ENCODE data around the gene MPDZ.

MPDZ gene, protein sequence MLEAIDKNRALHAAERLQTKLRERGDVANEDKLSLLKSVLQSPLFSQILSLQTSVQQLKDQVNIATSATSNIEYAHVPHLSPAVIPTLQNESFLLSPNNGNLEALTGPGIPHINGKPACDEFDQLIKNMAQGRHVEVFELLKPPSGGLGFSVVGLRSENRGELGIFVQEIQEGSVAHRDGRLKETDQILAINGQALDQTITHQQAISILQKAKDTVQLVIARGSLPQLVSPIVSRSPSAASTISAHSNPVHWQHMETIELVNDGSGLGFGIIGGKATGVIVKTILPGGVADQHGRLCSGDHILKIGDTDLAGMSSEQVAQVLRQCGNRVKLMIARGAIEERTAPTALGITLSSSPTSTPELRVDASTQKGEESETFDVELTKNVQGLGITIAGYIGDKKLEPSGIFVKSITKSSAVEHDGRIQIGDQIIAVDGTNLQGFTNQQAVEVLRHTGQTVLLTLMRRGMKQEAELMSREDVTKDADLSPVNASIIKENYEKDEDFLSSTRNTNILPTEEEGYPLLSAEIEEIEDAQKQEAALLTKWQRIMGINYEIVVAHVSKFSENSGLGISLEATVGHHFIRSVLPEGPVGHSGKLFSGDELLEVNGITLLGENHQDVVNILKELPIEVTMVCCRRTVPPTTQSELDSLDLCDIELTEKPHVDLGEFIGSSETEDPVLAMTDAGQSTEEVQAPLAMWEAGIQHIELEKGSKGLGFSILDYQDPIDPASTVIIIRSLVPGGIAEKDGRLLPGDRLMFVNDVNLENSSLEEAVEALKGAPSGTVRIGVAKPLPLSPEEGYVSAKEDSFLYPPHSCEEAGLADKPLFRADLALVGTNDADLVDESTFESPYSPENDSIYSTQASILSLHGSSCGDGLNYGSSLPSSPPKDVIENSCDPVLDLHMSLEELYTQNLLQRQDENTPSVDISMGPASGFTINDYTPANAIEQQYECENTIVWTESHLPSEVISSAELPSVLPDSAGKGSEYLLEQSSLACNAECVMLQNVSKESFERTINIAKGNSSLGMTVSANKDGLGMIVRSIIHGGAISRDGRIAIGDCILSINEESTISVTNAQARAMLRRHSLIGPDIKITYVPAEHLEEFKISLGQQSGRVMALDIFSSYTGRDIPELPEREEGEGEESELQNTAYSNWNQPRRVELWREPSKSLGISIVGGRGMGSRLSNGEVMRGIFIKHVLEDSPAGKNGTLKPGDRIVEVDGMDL (N-terminal part only)

DNA sequence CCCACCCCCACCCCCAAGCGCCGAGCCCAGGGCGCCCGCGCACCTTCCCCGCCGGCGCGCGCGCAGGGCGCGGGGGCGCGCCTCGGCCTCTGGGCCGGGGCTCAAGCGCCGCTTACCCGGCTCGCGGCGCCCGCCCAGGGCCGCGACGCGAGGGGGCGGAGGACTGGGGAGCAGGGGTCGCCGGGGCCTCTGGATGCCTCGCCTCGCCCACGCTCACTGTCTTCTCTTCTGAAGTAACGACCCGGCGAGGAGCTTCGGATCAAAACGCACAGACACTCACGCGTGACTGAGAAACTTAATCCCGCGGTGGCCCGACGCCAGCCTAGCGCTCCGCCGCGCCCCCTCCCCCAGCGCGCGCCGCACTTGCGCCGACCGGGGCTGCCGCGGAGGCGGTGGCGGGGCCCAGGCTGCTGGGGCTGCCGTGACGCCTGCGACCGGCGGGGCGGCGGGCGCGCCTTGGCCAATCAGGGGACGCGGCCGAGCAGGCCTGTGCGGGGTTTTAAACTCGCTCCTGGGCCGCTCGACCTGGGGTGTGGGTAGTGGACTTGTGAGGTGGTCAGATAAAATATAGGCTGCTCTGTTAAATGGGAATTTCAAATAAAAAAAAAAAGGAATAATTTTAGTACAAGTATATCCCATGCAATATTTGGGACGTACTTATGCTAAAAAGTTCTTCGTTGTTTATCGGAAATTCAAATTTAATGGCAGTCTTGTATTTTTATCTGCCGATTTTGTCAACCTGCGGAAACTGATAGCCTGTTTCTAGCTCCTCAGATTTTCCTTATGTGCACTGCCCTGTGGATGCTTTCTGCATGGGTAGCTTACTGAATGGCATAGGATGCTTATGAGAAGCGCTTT, at the start of gene MPDZ:
TSS of gene MPDZ (minus strand) at position 409 of the 858 bp plus-strand sequence. CDS start 29,377 bp downstream, outside the sequence.
- no peak for DNase-seq

- DNase-seq: no peak
Measured at GRCh38 chr9:13324988-13325387, 45.5 kb upstream of the MPDZ start.

- DNase-seq: no peak
Measured at GRCh38 chr9:13322828-13323550, 43.5 kb upstream of the MPDZ start.

DNA sequence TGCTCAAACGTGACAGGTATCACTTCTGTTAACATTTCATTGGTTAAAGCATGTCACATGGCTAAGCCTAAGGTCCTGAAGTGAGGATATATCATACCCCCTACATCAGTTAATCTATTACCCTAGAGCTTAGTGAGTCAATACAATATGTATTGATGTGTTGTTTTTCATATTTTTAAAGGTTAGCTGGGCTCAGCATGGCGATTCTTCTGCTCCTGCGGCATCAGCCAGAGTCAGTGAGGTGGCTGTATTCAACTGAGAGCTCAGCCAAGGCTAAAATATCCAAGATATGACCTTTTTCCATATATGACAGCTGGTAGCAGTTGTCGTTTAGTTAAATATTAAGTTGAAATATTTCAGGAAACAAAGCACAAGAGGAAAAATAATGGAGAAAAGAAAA, 38.5 kb upstream of the MPDZ start:
- no peak for DNase-seq

- no peak for DNase-seq
Measured at GRCh38 chr9:13296972-13297371, 17.5 kb upstream of the MPDZ start.

GRCh38 chr9:13295556-13295955, 16.1 kb upstream of the MPDZ start:
- no peak for DNase-seq

DNA sequence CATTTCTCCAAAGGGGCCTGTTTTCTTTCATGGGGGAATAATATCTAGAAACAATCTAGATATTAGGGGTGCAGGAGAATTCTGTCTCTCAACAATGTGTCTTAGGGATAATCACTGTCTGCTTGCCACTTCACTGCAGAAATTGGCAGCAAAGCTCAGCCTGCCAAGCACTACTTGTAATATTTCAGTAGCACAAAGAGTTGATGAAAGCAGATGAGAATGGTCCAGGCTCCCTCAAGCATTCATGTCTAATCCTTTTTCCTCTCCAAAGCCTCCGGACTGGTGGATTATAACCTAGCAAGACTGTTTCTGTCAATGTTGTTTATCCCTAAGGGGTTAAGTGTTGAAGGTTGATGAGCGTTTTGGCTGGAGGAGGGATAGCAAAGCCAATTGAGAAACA, 13.3 kb upstream of the MPDZ start:
- DNase-seq: no peak

DNA sequence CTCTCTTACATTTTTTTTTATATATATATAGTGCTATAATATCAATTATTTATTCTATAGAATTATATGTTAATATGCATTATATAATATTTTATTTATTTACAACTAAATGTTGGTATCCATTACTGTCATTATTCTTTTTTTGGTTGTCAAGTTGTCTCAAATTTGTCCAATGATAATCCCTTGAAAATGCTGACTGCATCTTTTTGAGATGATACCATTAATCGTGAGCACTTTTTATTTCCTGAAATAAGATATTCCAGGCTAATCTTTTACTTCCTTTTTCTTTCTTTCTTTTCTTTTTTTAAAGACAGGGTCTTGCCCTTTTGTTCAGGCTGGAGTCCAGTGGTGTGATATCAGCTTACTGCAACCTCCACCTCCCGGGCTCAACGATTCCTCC, 12.7 kb upstream of the MPDZ start:
- no peak for DNase-seq

DNA sequence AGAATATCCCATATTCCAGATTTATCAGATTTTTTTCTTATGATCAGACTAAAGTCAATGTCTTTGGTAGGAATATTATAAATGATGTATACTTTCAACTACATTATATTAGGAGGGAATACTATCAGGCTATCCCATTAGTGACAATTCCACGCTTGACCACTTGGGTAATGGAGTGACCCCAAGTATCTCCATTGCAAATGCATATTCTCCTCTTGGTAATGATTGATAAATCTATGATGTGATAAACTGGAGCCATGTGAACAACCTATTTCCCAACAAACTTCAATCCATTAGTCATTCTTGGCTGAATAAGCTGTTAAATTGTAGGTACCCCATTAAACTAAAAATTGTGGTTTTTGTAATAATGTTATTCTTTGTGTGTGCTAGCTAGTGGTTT, 12.2 kb upstream of the MPDZ start:
- DNase-seq: no peak

DNA sequence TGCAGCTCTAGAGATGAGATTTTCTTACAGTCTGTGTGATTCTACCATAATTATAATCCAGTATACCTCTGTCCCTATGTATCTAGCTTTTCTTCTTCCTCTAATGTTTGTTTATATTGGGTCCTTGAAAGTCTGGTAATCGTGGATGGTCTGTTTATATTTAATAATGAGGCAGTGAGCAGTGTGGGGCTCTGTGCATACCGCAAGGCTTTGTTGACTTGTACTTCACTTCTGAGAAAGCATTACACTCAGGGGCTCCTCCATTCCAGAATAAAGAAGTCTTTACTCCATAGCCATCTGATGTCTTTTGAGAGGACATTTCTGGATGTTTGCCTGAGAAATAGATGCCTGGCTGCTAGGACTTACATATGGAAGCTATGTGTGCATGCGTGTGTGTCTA, 4.5 kb upstream of the MPDZ start:
- no peak for DNase-seq

GRCh38 chr9:13282998-13283397, 3.5 kb upstream of the MPDZ start:
- DNase-seq: no peak

DNA sequence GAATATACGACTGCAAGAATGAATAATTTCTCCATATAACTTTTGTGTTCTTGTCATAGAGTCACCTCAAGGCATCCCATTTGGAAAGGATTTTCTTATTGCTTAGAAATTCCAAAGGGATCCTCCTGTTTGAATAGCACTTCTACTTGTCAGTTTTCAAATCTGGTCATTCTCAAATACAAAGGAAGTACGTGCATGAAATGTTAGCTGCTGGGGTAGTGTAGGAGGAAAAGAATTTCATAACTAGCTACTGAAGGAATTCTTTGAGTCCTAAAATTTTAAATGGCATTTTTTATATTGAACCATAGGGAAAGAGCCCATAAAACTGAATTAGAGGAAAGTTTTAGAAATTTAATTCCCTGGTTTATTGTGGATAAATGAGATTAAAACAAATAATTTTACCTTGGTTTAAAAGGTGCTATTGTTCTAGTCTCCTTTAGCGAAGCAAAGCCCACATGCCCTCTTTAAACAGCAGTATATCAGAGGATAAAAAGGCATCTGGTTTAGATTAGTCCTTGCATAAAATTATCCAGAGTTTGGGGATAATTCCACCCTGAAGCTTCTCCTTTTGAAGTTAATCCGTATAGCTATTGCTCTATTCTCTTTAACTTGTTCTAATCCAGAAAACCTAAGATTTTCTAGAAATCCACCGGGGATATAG, 2.0 kb upstream of the MPDZ start:
- DNase-seq: no peak

DNA sequence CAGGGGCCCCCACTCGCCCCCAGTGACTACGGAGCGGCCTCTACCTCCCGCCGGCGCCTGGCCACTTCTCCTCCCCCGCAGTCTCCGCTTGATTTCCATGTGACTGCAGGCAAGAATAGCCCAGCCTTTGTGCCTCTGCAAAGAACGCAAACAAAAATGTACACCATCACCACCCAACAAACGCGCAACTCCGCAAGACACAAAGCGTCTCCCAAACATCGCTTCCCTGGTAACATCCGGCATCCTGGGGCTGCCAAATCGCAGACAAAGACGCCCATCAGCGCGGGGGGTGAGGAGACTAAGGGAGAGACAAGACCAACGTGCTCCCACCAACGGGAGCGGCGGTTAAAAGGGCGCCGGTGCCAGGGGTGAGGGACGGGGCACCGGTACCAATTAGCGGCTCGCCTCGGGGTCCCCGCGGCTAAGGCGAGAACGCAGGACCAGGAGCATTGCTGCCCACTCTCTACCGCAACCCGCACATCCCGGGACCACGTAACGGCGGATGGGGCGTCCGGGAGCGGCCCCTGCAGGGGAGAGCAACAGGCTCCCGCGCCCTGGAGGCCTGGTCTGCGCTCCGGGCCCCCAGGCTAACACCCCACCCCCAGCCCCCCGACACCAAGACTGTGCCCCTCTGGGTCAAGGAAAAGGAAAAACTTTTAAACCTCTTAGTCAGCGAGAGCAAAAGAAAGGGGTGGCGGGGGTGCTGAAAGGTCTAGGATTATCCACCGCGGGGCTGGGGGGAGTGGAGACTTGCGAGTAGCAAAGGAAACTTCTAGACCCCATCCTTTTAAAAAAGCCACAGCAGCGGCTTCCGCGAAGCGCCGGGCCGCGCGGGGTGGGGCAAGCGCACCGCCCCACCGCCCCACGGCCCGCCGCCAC, 885 bp downstream of the MPDZ start:
- DNase-seq: no peak

DNA sequence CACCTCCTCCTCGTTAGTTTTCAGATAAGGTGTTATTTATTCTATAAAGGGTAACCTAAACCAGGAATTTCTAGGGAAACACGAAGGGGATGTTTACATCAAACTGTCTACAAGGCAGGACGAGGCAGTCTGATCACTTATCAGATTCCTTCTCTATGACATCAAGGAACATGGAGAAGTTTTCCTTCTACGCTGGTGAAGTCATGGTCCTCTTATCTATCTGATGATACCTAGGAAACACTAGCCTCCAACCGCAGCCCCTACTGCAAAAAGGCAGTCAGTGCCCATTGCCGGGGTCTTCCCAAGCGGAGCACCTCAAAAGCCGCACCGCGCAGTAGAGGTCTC, 1.5 kb downstream of the MPDZ start:
- no peak for DNase-seq

DNA sequence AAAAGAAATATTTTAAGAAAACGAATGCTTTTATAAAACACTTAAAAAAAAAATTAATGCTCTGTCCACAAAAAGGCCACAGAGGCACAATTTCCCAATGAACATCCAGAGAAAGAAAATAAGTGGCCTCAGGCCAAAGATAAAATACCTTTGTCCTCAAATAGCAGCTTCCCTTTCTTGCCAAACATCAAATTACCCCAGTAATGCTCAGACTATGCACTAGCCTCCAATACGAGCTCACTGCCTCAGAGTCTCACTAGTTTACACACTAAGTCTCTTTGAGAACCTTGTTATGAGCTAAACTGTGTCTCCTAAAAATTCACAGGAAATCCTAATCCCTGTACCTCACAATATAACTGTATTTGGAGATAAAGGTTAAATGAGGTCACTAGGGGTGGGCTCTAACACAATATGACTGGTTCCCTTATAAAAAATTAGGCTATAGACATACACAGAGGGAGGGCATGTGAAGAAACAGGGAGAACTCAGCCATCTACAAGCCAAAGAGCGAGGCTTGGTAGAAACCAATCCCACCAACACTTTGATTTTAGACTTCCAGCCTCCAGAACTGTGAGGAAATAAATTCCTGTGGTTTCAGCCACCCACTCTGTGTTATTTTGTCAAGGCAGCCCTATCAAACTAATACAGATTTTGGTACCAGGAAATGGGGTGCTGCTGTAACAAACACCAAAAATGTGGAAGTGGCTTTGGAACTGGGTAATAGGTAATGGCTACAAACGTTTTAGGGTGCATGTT, 4.4 kb downstream of the MPDZ start:
- DNase-seq: no peak

- no peak for DNase-seq
Measured at GRCh38 chr9:13270734-13271133, 8.8 kb downstream of the MPDZ start.

DNA sequence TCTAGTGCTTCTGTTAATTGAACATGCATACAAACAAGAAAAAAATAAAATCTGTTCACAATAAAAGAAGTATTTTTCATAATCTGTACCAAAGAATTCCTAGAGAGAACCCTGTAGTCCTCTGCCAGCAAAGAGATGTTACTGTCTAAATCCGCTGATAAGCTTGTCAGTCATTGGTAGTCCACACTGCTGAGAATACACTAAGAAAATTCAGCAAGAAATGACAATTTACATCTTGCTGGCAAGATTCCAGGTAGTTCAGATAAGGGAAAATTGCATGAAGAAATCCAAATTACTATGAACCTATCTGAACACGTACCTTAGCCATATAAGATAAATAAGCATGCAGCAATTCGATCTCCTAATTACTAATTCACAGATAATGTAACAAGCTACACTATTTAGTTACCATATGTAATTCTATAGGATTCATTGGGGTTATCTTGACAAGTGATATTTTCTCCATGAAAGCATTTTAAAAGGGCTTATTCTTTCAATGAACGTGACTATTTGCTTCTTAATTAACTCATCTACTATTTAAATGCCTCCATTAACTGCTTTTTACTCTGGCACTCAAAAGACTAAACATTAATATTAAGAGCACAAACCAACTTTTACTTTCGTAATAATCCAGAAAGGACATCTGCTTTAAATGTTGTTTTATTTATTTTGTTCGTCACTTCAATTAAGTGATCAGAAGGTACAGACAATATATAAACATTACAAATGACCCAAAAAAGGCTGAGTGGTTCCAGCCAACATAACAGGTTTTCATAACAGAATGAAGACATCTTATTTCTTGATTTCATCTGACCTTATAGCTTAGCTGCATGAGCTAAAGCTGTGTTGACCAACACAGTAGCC, 9.7 kb downstream of the MPDZ start:
- DNase-seq: no peak

- no peak for DNase-seq
Measured at GRCh38 chr9:13268469-13268868, 11.0 kb downstream of the MPDZ start.

Measured in activated effector memory CD4-positive, alpha-beta T cell treated with Interleukin-2 at 50 U/mL for 16 hours (primary cell).